ENCODE measurements around the gene USP5.

DNA sequence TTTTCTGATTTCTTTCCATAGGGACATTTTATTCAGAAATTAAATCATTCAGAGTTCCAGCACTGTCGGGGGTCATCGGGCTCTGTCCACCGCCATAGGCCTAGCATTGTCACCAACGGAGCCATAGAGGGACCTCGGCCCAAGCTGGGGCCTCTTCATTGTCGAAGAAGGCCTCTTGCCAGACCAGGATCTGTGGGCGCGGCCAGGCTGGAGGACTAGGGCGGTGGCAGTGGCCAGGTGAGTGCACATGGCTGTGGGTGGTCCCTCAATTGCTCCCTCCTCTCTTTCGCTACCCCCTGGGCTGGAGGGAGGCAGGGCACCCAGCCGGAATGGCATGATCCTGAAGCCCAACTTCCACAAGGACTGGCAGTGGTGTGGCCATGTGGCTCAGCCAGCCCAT, 31.7 kb downstream of the USP5 start:
- TF ChIP-seq, protein P1, sequence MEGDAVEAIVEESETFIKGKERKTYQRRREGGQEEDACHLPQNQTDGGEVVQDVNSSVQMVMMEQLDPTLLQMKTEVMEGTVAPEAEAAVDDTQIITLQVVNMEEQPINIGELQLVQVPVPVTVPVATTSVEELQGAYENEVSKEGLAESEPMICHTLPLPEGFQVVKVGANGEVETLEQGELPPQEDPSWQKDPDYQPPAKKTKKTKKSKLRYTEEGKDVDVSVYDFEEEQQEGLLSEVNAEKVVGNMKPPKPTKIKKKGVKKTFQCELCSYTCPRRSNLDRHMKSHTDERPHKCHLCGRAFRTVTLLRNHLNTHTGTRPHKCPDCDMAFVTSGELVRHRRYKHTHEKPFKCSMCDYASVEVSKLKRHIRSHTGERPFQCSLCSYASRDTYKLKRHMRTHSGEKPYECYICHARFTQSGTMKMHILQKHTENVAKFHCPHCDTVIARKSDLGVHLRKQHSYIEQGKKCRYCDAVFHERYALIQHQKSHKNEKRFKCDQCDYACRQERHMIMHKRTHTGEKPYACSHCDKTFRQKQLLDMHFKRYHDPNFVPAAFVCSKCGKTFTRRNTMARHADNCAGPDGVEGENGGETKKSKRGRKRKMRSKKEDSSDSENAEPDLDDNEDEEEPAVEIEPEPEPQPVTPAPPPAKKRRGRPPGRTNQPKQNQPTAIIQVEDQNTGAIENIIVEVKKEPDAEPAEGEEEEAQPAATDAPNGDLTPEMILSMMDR (IDR thresholded peaks at IDR 0.05) = no peak
- TF ChIP-seq EZH2 (IDR thresholded peaks at IDR 0.05; ENCODE audit: borderline replicate concordance, insufficient read depth, low read depth, low read length, poor library complexity, severe bottlenecking) = no peak

All from B cell (primary cell).